ENCODE results near the gene PHB1.
A peak's percentile ranks its signal among the peaks of the same experiment; 100 is the strongest.
"Not testable (repeated sequence)": the region's sequence is repeated elsewhere in the genome, so short reads cannot be mapped to it uniquely, and the experiment has no call there.

The PHB1 gene

DNA sequence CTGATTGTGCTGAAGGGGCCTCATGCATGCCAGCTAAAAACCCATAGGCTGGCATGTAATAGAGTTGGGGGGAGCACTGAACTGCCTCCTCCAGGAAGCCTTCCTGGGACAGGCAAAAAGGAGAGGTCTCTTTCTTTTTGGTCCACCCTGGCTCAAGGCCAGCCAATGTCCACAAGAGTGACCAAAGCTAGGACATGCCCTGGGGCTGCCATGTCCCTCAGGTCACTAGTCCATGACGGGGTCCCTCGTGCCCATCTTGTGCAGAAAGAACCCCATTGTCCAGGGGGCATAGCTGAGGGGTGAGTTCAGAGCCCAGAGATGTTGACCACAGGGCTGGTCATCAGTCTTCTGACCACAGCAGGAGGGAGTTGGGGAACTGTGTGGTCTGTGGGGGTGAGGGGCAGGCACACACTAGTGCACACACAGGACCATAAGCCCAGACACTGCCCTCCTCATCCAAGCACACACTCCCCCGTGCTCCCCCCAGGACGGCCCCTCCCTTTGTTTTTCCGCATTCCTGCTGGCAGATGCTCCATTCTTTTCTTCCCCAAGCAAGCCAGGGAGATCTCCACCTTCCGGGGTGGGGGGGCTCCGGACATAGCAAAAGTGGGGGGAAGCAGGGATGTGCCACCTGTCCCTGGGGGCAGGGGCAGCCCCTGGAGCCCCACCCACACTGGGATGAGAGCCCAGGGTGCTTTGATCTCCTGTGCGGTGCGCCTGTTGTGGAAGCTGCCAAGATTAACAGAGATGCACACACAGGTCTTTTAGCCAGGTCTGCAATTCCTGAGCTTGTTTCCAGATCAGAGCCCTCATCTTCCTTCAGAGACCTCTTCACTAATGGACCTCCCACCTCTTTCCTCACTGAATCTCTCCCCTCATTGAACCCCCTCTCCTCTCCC, 25.2 kb upstream of the PHB1 start:
- no peak for DNase-seq (ENCODE audit: low read depth)

DNA sequence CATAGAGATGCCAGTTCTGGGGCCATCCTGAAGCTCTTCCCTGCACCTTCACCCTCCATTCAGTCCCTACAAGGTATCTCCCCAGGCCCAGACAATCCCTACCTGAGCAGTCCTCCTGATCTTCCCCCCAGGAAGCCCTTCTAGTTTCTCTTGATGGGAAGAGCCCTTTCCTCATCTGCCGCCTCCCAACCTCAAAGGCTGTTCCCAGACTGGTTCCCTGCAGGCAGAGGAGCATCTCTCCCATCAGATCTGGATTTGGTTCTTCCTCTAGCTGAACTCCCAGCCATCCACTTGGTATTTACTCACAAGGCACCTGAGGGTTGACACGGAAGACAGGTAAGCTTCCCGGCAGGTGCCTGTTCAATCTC, 24.6 kb upstream of the PHB1 start:
- DNase-seq (ENCODE audit: low read depth), result no peak

DNA sequence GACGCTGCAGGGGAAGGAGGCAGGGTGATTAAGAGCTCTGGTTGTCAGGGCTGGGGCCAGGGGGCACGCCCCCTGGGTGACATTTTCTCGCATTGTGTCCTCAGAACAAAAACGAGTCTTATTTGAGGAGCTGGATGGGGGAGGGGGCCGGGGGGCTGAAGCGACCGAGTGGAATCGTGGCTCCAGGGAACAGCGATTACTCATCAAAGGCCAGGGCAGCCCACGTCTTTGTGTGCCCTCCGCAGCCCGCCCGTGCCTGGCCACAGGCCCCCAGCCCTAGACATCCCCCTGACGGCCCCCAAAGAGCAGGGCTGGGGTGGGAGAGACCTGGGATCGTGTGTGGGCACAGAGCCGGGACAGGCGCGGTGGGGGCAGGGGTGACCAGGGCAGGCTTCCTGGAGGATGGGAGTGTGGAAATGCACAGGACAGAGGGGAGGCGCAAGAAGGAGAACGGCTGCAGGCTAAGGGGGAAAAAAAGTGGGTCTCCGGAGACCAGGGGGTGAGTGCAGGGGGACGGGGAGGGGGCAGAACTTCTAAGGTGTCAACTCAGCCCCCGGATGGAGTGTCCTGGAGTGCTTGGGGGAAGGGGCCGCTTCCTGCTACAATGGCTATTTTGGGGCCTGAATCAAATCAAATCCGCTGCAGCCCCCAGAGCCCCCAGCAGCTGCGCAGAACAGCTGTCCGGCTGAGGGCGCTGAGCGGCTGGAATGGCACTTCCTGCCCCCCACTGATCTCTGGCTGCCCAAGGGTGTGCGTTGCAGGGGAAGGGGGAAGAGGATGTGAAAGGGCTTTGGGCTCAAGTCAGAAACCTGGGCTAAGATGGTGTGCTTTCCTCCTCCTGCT, 24.0 kb upstream of the PHB1 start:
- DNase-seq (ENCODE audit: low read depth), result no peak

DNA sequence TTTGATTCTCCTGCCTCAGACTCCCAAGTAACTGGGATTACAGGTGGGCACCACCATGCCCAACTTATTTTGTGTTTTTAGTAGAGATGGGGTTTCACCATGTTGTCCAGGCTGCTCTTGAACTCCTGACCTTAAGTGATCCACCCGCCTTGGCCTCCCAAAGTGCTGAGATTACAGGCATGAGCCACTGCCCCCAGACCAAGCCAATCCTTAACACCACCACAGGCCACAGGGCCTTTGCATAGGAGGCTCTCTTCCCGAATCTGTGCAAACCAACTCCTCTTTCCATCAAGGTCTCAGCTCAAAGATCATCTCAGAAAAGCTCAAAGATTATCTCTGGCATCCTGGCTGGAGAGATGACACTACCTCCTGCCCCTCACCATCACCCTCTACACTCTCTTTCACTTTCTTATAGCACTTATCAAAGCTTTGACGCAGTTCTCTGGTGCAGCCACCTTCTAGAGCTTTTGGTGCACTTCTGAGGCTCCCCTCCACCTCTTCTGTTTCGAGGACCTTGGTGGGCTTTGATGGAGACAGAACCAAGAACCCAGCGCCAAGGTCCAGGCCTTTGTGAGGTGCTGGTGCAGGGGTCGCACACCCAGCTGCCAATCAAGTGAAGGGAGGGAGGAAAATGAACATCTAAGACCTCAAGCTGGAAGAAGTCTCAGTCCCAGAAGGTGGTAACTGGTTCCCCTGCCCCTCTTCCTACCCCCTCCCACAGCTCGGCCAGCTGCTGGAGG, 23.2 kb upstream of the PHB1 start:
- DNase-seq (ENCODE audit: low read depth), result no peak

DNA sequence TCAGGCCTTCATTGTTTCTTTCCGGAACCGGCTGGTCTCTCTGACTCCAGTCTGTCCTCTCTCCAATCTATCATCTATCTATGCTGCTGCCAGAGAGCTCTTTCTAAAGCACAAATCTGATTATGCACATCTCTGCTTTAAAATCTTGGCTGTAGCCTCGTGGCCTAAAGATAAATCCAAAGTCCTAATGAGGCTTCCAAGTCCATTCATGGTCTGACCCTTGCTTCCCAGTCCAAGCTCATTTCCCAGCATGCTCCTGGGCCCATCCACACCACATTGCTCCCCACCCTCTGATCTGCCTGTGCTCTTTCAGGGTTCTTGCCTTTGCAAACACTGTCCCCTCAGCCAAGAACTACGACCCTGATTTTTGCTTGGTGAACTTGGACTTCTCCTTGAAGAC, 21.5 kb upstream of the PHB1 start:
- no peak for DNase-seq (ENCODE audit: low read depth)

DNA sequence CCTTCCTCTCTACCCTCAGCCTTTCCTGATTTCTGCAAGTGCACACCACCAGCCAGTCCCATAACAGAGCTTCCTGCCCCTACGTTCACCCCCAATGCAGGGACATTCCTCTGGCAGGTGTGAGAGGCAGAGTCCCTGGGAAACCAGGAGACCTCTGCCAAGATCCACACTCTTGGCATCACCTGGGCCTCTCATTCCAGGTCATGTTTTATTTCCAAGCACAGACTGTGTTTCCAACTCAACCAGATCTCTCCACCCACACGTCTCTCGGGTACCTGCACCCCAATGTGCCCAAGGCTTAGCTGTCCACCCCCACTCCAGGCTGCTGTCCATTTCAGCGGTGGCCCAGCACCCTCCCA, 21.0 kb upstream of the PHB1 start:
- no peak for DNase-seq (ENCODE audit: low read depth)

DNA sequence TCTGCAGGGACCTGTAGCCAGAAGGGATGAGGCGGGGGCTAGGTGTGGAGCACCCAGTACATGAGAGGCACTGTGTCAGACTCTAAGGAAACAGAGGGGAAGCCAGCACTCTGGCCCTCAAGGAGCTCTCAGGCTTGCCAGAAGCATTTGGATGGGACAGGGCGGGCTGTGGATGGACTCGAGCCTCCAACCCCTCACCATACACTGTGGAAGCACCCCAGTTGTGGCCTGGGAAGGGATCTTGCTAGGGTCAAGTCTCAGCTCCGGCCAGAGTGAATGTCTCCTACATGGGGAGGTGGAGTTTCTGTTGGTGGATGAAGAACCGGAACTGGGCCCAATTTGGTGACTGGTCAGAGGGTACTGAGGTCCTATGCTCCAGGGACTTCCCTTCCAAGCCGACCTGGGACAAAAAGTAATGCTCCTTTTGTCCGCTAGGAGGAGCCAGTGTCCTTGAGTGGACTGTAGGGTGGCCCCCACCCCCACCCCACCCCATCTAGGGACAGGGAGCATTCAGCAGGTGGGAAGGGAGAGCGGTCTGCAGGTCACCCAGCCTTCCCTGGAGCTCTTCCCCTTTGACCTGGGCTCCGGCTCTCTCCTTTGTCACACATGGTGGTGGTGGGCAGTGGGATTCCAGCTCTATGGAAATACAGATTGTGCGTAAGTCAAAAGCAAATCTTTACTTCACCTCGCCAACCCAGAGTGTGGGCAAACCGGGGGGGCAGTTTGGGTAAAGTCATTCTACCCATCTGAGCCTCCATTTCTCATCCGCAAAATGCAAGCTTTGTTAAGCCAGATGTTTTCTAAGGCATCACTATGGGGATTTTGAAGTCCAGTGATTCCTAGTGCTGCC, 20.4 kb upstream of the PHB1 start:
- DNase-seq (ENCODE audit: low read depth), result peak; percentile 11

DNA sequence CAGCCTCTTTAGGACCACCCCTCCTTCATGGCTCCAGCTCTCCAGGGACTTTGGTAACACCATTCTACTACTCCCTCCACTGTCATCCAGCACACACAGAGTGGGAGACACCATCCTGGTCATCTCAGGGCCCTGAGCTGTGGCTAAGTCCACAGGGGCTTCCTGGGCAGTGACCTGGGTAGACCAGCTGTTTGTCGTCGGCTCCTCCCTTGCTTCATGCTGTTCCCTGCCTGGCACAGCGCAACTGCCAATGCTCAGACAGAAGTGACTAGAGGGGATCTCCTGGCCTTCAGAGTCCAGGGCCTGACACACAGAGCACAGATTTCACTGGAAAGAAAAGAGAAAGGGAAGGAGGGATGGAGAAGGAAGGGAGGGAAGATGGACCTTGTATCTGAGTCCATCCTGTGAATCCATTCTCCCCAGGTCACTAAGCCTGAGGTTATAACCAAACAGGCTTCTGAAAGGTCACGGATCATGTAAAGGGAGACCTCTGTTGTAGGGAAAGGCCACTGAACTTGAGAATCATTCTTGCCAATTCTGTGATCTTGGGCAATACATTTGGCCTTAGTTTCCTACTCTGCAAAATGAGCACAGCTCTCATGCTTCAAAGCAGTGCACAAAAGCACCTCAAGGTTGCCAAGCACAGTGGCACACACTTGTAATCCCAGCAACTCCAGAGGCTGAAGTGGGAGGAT, 18.5 kb upstream of the PHB1 start:
- DNase-seq (ENCODE audit: low read depth), result no peak

DNA sequence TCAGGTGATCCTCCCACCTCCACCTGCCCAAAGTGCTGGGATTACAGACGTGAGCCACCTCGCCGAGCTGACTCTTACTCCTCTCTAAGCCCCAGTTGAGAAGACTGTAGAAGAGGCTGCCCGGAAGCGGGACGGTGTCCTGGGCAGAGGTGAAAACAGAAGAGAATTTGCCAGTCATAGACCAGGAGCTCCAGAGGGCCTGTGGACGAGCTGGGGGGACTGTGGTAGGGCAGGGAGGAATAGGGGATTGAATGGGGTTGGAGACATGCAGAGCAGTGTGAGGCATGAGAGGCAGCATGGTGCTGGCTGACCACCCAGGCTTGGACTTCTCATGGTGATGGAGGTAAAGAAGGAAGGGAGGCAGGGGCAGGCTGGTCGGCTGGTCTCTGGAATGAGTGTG, 17.1 kb upstream of the PHB1 start:
- DNase-seq (ENCODE audit: low read depth), result no peak

DNA sequence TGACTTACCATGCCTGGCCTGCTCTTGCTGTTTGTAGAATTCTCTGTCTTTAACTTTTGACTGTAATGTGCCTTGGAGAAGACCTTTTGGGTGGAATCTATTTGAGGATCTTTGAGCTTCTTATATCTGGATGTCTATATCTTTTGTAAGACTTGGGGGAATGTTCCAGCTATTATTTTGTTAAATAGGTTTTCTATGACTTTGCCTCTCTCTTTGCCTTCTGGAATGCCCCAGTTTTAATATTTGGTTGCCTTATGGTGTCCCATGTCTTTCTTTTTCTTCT, 10.3 kb upstream of the PHB1 start:
- DNase-seq (ENCODE audit: low read depth), result no peak

DNA sequence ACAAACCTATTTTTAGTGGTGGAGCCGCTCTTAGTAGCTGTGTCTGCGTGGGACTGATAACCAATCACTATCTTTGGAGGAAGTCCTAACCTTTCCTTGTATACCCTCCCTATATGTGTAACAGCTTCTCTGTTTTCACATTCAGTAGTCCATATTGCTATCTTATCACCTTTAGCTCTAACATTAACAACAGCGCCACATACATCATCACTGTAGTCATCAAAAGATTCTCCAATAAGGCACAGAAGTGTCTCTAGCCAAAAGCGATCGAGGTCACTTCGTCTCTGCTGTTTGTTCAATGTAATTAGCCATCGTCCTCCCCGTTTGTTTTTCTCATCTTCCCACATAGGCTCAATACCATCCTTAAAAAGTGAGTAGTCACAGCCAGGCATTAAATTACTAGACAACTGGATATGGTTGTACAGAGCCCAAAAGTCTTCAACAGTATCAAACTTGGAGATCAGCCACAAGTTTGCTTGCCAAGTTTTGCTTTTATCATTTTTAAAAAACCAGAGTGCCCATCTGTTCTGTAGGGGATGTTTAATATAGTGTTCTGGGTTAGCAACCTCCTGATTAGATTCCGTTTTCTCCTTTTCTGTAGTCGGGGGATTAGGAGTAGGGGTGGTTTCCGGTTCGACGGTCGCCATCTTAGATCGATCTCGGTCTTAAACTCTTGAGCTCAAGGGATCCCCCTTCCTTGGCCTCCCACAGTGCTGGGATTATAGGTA, 9.8 kb upstream of the PHB1 start:
- not testable (repeated sequence) for DNase-seq (ENCODE audit: low read depth)

DNA sequence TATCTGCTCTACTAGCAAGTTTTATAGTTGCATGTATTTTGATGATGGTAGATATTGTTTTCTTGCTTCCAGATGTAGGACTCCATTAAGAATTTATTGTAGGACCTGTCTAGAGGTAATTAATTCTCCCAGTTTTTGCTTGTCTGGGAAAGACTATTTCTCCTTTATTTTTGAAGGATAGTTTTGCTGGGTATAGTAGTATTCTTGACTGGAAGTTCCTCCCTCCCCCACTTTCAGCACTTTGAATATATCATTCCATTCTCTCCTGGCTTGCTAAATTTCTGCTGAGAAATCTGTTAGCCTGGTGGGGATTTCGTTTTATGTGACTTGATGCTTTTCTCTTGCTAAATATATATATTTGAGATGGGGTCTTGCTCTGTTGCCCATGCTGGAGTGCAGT, 8.0 kb upstream of the PHB1 start:
- DNase-seq (ENCODE audit: low read depth), result no peak

DNA sequence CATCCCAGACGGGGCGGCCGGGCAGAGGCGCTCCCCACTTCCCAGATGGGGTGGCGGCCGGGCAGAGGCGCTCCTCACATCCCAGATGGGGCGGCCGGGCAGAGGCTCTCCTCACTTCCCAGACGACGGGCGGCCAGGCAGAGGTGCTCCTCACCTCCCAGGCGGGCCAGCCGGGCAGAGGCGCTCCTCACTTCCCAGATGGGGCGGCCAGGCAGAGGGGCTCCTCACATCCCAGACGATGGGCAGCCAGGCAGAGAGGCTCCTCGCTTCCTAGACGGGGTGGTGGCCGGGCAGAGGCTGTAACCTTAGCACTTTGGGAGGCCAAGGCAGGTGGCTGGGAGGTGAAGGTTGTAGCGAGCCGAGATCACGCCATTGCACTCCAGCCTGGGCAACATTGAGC, 5.1 kb upstream of the PHB1 start:
- DNase-seq (ENCODE audit: low read depth), result not testable (repeated sequence)

DNA sequence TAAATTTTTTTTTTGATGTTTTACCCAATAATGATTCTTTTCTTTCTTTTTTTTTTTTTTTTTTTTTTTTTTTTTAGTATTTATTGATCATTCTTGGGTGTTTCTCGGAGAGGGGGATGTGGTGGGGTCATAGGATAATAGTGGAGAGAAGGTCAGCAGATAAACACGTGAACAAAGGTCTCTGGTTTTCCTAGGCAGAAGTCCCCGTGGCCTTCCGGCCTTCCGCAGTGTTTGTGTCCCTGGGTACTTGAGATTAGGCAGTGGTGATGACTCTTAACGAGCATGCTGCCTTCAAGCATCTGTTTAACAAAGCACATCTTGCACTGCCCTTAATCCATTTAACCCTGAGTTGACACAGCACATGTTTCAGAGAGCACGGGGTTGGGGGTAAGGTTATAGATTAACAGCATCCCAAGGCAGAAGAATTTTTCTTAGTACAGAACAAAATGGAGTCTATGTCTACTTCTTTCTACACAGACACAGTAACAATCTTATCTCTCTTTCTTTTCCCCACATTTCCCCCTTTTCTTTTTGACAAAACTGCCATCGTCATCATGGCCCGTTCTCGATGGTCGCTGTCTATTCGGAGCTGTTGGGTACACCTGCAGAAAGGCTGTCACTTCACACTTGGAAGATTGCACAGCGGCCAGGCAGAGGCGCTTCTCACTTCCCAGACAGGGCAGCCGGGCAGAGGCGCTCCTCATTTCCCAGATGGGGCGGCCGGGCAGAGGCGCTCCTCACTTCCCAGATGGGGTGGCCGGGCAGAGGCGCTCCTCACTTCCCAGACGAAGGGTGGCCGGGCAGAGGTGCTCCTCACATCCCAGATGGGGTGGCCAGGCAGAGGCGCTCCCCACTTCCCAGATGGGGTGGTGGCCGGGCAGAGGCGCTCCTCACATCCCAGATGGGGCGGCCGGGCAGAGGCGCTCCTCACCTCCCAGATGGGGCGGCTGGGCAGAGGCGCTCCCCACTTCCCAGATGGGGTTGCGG, 4.4 kb upstream of the PHB1 start:
- DNase-seq (ENCODE audit: low read depth), result not testable (repeated sequence)

DNA sequence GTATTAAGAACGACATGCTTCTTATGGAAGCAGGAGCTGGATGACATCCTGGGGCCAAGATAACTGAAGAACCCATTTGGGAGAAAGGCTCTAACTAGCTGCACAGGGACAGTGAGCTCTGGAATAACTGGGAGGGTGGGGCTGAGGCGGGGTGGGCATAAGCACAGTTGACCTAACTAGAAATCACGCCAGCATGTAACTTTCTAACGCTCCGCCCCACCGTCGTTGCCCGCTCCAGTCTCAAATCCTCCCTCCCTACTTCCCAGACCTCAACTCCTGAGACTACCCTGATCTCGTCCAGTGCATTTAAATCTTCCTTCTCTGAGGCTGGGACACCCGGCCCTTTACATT, 436 bp downstream of the PHB1 start:
- DNase-seq (ENCODE audit: low read depth), result no peak

DNA sequence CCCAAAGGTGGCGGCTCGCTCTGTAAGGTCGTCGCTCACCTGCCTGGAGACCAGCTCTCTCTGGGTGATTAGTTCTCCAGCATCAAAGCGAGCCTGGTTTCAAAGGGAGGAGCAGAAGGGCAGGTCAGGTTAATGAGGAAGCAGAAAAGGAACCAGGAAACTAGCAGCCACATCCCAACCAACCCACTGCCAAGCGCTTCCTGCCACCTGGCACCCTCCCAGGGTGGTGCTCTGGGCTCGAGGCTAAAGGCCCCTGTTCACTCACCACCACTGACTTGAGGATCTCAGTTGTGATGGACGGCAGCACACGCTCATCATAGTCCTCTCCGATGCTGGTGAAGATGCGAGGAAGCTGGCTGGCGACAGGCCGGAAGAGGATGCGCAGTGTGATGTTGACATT, 5.6 kb downstream of the PHB1 start:
- no peak for DNase-seq (ENCODE audit: low read depth)

DNA sequence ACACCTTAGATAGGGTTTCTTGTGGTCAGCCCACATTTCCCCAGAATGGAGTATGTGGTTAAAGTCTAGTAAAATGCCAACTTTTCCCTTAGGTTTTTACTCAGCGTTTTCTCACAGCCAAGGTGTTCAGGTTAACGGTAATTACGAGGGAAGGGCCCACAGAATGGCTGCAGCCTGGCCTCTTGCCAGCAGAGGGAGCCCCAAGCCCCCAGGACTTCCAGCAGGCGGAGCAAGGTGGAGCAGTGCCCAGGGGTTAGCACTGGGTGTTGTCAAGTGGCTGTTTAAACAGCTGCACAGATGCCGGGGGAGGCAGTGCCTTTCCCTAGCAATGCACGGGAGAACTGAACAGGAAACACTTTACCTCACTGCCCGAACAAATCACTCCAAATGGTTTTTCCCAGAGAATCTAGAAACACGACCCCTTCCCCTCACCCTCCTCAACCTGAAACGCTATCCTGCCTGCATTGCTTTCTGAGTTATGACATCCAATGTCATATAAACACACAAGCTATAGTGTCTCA, 6.6 kb downstream of the PHB1 start:
- DNase-seq (ENCODE audit: low read depth), result peak; percentile 80

DNA sequence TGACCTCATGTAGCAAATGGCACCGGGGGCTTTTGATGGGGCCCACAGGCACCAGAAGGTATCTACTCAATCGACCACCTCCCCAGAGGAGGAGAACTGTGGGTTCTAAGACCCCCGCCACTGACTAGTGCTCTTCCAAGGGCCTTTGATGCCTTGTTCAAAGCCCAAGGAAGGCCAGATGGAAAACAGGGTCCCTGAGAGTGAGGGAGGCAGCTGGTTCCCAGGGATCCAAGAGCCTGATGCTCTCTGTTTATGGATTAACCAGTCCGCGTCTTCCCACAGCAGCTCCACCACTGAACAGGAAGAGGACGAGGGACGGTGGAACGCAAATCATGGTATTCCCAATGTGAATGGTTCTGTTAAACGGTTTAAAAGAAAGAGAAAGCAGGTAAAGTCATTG, 7.6 kb downstream of the PHB1 start:
- no peak for DNase-seq (ENCODE audit: low read depth)

DNA sequence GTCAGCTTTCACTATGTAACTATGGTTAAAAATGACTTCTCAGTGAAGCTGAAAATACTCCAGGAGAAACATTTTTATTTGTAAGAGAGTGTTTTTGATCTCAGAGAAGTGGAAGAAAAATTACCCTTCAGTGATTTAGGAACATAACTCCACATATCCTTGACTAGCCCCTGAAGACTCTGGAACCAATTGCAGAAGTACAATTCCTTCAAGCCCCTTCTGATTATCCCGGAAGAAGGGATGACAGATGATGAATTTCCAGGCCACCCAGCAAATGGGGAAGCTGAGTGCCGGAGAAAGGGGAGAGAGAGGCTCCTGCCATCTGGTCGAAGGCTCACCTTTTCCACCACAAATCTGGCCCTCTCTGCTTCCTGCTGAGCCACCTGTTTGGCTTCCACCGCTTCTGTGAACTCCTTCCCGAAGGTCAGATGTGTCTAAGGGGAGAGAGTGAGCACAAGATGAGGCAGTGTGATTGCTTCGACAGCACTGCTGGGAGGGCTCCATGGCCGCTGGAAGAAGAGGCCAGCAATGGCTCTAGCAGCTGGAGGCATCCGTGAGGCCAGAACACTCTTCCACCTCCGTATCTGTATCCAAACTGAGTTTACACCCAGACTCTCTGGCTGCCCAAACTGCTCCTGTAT, 8.1 kb downstream of the PHB1 start:
- DNase-seq (ENCODE audit: low read depth), result no peak
